ENCODE data around the gene ADCYAP1R1.

DNA sequence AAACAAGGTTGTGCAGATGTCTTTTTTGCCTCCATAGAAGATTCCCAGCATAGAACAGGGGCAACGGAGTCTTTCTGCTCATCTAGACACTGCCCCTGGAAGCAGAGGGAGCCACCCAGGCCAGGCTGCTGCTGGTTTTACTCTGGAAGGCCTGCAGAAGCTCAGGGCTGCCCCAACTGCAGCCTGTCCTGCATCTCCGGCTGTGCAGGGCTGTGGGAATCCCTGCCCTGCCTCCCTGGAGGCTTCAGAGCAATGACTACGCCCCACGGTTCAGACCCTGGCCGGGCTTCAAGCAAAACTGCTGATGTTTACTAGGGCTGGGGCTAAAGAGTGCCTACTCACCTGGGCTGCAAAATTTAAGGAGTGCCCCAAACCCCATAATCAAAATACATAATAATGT is 44.5 kb upstream of the ADCYAP1R1 start:
- TF ChIP-seq, protein P1, sequence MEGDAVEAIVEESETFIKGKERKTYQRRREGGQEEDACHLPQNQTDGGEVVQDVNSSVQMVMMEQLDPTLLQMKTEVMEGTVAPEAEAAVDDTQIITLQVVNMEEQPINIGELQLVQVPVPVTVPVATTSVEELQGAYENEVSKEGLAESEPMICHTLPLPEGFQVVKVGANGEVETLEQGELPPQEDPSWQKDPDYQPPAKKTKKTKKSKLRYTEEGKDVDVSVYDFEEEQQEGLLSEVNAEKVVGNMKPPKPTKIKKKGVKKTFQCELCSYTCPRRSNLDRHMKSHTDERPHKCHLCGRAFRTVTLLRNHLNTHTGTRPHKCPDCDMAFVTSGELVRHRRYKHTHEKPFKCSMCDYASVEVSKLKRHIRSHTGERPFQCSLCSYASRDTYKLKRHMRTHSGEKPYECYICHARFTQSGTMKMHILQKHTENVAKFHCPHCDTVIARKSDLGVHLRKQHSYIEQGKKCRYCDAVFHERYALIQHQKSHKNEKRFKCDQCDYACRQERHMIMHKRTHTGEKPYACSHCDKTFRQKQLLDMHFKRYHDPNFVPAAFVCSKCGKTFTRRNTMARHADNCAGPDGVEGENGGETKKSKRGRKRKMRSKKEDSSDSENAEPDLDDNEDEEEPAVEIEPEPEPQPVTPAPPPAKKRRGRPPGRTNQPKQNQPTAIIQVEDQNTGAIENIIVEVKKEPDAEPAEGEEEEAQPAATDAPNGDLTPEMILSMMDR (IDR thresholded peaks at IDR 0.05), result no peak
- TF ChIP-seq EZH2 (IDR thresholded peaks at IDR 0.05) (no peak), EZH2phosphoT487 (IDR thresholded peaks at IDR 0.05) (no peak)
